ENCODE results near the gene HDAC11.

DNA sequence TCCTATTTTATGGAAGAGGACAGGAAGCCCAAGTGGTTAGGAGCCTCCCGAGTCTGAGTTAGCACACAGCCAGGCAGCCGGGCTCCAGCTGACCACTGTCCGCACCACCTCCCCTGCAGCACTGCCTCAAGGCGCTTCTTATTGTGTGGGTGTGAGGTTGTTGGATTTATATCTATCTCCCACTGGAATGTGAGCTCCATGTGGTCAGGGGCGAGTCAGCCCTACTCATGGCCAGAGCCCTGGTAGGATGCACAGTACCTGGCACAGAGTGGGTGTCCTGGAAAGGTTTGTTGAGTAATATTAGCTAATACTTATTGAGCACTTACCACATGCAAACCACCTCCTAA, 59.2 kb downstream of the HDAC11 start:
- TF ChIP-seq, protein P1, sequence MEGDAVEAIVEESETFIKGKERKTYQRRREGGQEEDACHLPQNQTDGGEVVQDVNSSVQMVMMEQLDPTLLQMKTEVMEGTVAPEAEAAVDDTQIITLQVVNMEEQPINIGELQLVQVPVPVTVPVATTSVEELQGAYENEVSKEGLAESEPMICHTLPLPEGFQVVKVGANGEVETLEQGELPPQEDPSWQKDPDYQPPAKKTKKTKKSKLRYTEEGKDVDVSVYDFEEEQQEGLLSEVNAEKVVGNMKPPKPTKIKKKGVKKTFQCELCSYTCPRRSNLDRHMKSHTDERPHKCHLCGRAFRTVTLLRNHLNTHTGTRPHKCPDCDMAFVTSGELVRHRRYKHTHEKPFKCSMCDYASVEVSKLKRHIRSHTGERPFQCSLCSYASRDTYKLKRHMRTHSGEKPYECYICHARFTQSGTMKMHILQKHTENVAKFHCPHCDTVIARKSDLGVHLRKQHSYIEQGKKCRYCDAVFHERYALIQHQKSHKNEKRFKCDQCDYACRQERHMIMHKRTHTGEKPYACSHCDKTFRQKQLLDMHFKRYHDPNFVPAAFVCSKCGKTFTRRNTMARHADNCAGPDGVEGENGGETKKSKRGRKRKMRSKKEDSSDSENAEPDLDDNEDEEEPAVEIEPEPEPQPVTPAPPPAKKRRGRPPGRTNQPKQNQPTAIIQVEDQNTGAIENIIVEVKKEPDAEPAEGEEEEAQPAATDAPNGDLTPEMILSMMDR (conservative IDR thresholded peaks at IDR 0.05 in 1 of 2, IDR thresholded peaks at IDR 0.05 in 1 of 2; ENCODE audit: extremely low read depth in 1 of 2, insufficient read depth in 1 of 2, low read depth in 1 of 2, low read length in 2 of 2) = no peak
- no peak for TF ChIP-seq EZH2 (IDR thresholded peaks at IDR 0.05; ENCODE audit: borderline replicate concordance, low read length)
